HepG2 (cell line): ENCODE results near the gene COL8A1. TPM values are rescaled to one million over a fixed set of nuclear protein-coding genes. Genes with fewer than 3 reads are reported as not detected.

Experiments used
- ATAC-seq: fragments of 200-7000 bp; cut with Tn5 transposase; 3 replicates; pipeline ENCODE4 v1.9.1; 2020; ENCODE audit warnings: mild to moderate bottlenecking, moderate library complexity
- BruUV-seq: library from RNA; stranded (reverse); fragments of 400-500 nt; replicated peaks from 2 replicates; lab custom pipeline; 2021; lab: Mats Ljungman, UMichigan
- CTCF ChIA-PET: fragments of 300-600 bp; formaldehyde crosslinking; extraction: SDS; loops from one replicate; lab custom pipeline; 2021; ENCODE audit warnings: low total read pairs, inconsistent platforms, low intra/inter-chr PET ratio; lab: Yijun Ruan, JAX
- POLR2A ChIA-PET: fragments of 350-600 bp; sonication (Branson Sonifier 250); formaldehyde crosslinking; loops from one replicate; lab custom pipeline; 2020; ENCODE audit warnings: antibody characterized with exemption, inconsistent platforms; lab: Yijun Ruan, JAX
- DNase-seq: peaks from one replicate; pipeline ENCODE4 v3.0.0-alpha.2; 2015; ENCODE audit warnings: low spot score
- FAIRE-seq: peaks from 3 replicates; lab custom pipeline; 2011; peaks lifted over from hg19 to GRCh38; lab: Jason Lieb, UNC
- H2AFZ ChIP-seq: one replicate; pipeline ENCODE4 v1.6.1; 2011; ENCODE audit warnings: low read length, inconsistent platforms
- H3K27ac ChIP-seq: fragments of 300-600 bp; 3 replicates; pipeline ENCODE4 v1.8.0; 2011; ENCODE audit warnings: mixed run types, mild to moderate bottlenecking, mixed read lengths, low read length, inconsistent platforms; ENCODE audit not compliant: insufficient read depth; ENCODE audit errors: extremely low read length
- H3K27me3 ChIP-seq, 2 experiments: fragments of 200-600 bp in 1 of 2; 2 replicates in 1 of 2; 3 replicates in 1 of 2; pipeline versions ENCODE4 v1.6.0 to v1.8.0; 2011; ENCODE audit warnings: low read length in 2 of 2, mild to moderate bottlenecking in 2 of 2, moderate library complexity in 2 of 2, inconsistent platforms in 1 of 2; ENCODE audit not compliant: insufficient read depth in 2 of 2, control insufficient read depth in 1 of 2
- H3K36me3 ChIP-seq, 2 experiments: fragments of 200-600 bp in 1 of 2; replicated peaks in 1 of 2; 2 replicates in 1 of 2; 3 replicates in 1 of 2; pipeline versions ENCODE4 v1.5.1 to v1.8.0; 2011; ENCODE audit warnings: low read length in 2 of 2, inconsistent platforms in 1 of 2; ENCODE audit not compliant: insufficient read depth in 2 of 2, control insufficient read depth in 1 of 2
- H3K4me1 ChIP-seq: 2 replicates; pipeline ENCODE4 v1.5.1; 2012; ENCODE audit warnings: low read length, inconsistent platforms; ENCODE audit not compliant: insufficient read depth
- H3K4me2 ChIP-seq: 2 replicates; pipeline ENCODE4 v1.6.0; 2011; ENCODE audit warnings: low read depth, low read length, inconsistent platforms
- H3K4me3 ChIP-seq, 3 experiments: fragments of 200-600 bp in 1 of 3; sonication (generic), shearing (Covaris generic) in 1 of 3; replicated peaks in 1 of 3; 2 replicates each; pipeline ENCODE4 v1.5.1; 2011 to 2016; ENCODE audit warnings: low read length in 3 of 3, inconsistent platforms in 2 of 3, low read depth in 2 of 3, mild to moderate bottlenecking in 2 of 3, control low read depth in 1 of 3, mixed read lengths in 1 of 3; ENCODE audit not compliant: insufficient read depth in 1 of 3
- H3K79me2 ChIP-seq: one replicate; pipeline ENCODE4 v1.6.1; 2011; ENCODE audit warnings: low read length, inconsistent platforms; ENCODE audit not compliant: insufficient read depth
- H3K9ac ChIP-seq: 2 replicates; pipeline ENCODE4 v1.6.0; 2011; ENCODE audit warnings: mild to moderate bottlenecking, low read depth, low read length, inconsistent platforms; ENCODE audit not compliant: insufficient read depth
- H3K9me3 ChIP-seq: 2 replicates; pipeline ENCODE4 v1.5.1; 2012; ENCODE audit warnings: mild to moderate bottlenecking, low read length
- H4K20me1 ChIP-seq: 2 replicates; pipeline ENCODE4 v1.6.0; 2011; ENCODE audit warnings: inconsistent platforms, mild to moderate bottlenecking, low read length, moderate library complexity; ENCODE audit not compliant: insufficient read depth
- FLYWCH1 ChIP-seq: sonication (generic); formaldehyde crosslinking; IDR thresholded peaks from 2 replicates; pipeline ENCODE4 v1.8.1; 2023; ENCODE audit warnings: mild to moderate bottlenecking, missing genetic modification reagents
- GLMP ChIP-seq: sonication (generic); formaldehyde crosslinking; IDR thresholded peaks from 2 replicates; pipeline ENCODE4 v1.9.0; 2021; ENCODE audit warnings: missing genetic modification reagents, mild to moderate bottlenecking, borderline replicate concordance
- GRHL1 ChIP-seq: sonication (generic); formaldehyde crosslinking; conservative IDR thresholded peaks from 2 replicates; pipeline ENCODE4 v1.8.0; 2022; ENCODE audit warnings: missing genetic modification reagents
- HDAC6 ChIP-seq: fragments of 200-600 bp; sonication (generic); IDR thresholded peaks from 2 replicates; pipeline ENCODE4 v1.7.0; 2017; ENCODE audit warnings: mild to moderate bottlenecking, antibody characterized with exemption, low read length, low read depth
- KLF6 ChIP-seq: IDR thresholded peaks from 2 replicates; pipeline ENCODE4 v1.8.0; 2016; ENCODE audit warnings: missing biosample characterization, missing genetic modification reagents
- MAFF ChIP-seq: IDR thresholded peaks from 2 replicates; pipeline ENCODE4 v1.6.1; 2011; ENCODE audit warnings: low read depth, low read length, improper control_type of control experiment
- MATR3 ChIP-seq: sonication (generic); formaldehyde crosslinking; IDR thresholded peaks from 2 replicates; pipeline ENCODE4 v1.4.0; 2020; ENCODE audit warnings: missing genetic modification reagents
- RARG ChIP-seq: sonication (generic); formaldehyde crosslinking; IDR thresholded peaks from 2 replicates; pipeline ENCODE4 v1.4.0; 2020; ENCODE audit warnings: low read depth, mild to moderate bottlenecking, missing genetic modification reagents
- RNF219 ChIP-seq: sonication (generic); formaldehyde crosslinking; IDR thresholded peaks from 2 replicates; pipeline ENCODE4 v1.5.0; 2020; ENCODE audit warnings: mild to moderate bottlenecking, missing genetic modification reagents
- STAT6 ChIP-seq: sonication (generic); formaldehyde crosslinking; IDR thresholded peaks from 2 replicates; pipeline ENCODE4 v1.4.0; 2020; ENCODE audit warnings: missing genetic modification reagents, mild to moderate bottlenecking, borderline replicate concordance
- ZNF24 ChIP-seq: fragments of 450-650 bp; IDR thresholded peaks from 2 replicates; pipeline ENCODE4 v1.6.1; 2017; ENCODE audit warnings: antibody characterized with exemption, mild to moderate bottlenecking
- ZNF275 ChIP-seq: sonication (generic); formaldehyde crosslinking; IDR thresholded peaks from 2 replicates; pipeline ENCODE4 v1.8.0; 2022; ENCODE audit warnings: missing genetic modification reagents, mild to moderate bottlenecking, inconsistent platforms, borderline replicate concordance
- ZNF569 ChIP-seq: sonication (generic); formaldehyde crosslinking; IDR thresholded peaks from 2 replicates; pipeline ENCODE4 v1.5.0; 2020; ENCODE audit warnings: mild to moderate bottlenecking, missing genetic modification reagents, moderate library complexity, borderline replicate concordance
- WGBS: methylation state at CpG from one replicate; pipeline ENCODE4 v1.1.6; 2017; ENCODE audit warnings: low lambda C conversion rate; 5-methylcytosine and 5-hydroxymethylcytosine counted together
- in situ Hi-C: cut with HindIII; loops from 2 replicates; pipeline ENCODE4 v1.10.0; 2017; ENCODE audit warnings: low pct_unique_long_range_greater_than_20kb; ENCODE audit not compliant: extremely low pct_ligation_motif_present
- intact Hi-C: fragments of 100-400 bp; cut with micrococcal nuclease; formaldehyde crosslinking; loops from one replicate; pipeline ENCODE4 v1.10.0; 2022; ENCODE audit not compliant: unreplicated experiment
- polyA plus RNA-seq, 8 experiments: library from polyadenylated mRNA; depleted of rRNA in 3 of 8; stranded (reverse) in 7 of 8; unstranded in 1 of 8; fragments of >200 nt; fragmentation: Illumina TruSeq in 4 of 8; extraction: Trizol in 4 of 8; gene quantifications; 2 replicates each; pipeline versions ENCODE4 v1.2.1 to v1.2.3, GENCODE V29; 2011 to 2016; ENCODE audit warnings: low read depth in 4 of 8, missing spikeins in 1 of 8, mixed read lengths in 1 of 8; ENCODE audit not compliant: insufficient read depth in 1 of 8
- total RNA-seq, 5 experiments: library from RNA; depleted of rRNA; stranded (reverse); fragments of >200 nt; fragmentation: Illumina TruSeq; extraction: Trizol; gene quantifications; 2 replicates each; pipeline ENCODE4 v1.2.3, GENCODE V29; 2016; ENCODE audit warnings: low read depth in 1 of 5

The COL8A1 gene
- total and polyA plus RNA-seq, 2 of the 13 experiments (the other 11 are each of a cell fraction or from before 2014, with no cell fraction given), result not detected

- Histone ChIP-seq H3K9me3 (no peaks in the 10 kb centered on the region), H3K9ac (no peak overlapping the region), H3K4me2 (no peak overlapping the region), H4K20me1 (no peaks in the 10 kb centered on the region), H3K4me1 (no peaks in the 10 kb centered on the region), H3K27ac (no peak overlapping the region), H3K27me3 (peaks cover 0 to 8% of the 10 kb centered on the region in 2 experiments; a peak in 1 of 5 replicates), H3K4me3 (no peak overlapping the region), H2AFZ (no peak overlapping the region), H3K36me3 (no peaks in the 10 kb centered on the region), H3K79me2 (no peaks in the 10 kb centered on the region)
- ChIA-PET POLR2A (no interaction called here), CTCF (no interaction called here)
- WGBS, result 52% methylated on average over 9 of the region's 9 CpGs
- in situ Hi-C loops, result no loop called here
- intact Hi-C loops, result no loop called here
- DNase-seq (no peak), ATAC-seq (no peak), FAIRE-seq (no peak)
- BruUV-seq, result no TSS peak
- TF ChIP-seq MATR3 (CRISPR knock-in tag) (no peak), GLMP (CRISPR knock-in tag) (no peak), STAT6 (CRISPR knock-in tag) (no peak), ZNF569 (no peak), GRHL1 (CRISPR knock-in tag) (no peak), HDAC6 (no peak), ZNF24 (no peak), MAFF (no peak), ZNF275 (no peak), KLF6 (CRISPR knock-in tag) (no peak), FLYWCH1 (no peak), RARG (CRISPR knock-in tag) (no peak), RNF219 (CRISPR knock-in tag) (no peak)
Measured at GRCh38 chr3:99699841-99700240, 61.4 kb downstream of the COL8A1 start.
